ENCODE measurements around the gene CYP2A6. TPM values are rescaled to one million over a fixed set of nuclear protein-coding genes. Genes with fewer than 3 reads are reported as not detected.
"Not testable (repeated sequence)": the region's sequence is repeated elsewhere in the genome, so short reads cannot be mapped to it uniquely, and the experiment has no call there.

CYP2A6 gene
- total and polyA plus RNA-seq, 12 donors: 0.11 to 2.1 (median 0.57) TPM; not detected in 1

DNA sequence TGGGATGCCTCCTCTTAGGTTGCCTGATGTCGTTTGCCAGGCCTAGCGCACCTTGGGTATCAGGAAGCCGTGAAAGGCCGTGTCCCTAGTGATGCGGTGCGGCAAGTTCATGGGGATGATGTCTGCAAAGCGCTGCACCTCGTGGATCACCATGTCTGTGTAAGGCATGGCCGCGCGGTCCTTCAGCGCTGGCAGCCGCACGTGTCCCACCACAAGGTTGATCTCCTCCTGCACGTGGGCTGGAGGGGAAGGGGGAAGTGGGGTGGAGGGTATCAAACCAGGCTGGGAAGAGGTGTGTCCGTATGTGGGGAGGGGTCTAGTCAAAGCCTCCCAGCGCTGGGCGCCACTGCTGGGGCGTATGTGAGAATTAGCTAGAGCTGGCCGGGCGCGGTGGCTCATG lies 28.1 kb downstream of the CYP2A6 start:
- Histone ChIP-seq H3K27me3 (no peaks in the 10 kb centered on the region), H3K4me1 (replicated peaks in 1 of 2) (peaks cover 27 to 35% of the 10 kb centered on the region in 2 donors), H3K36me3 (replicated peaks in 1 of 2) (no peaks in the 10 kb centered on the region), H3K9me3 (replicated peaks in 1 of 3) (no peaks in the 10 kb centered on the region), H3K4me3 (no peak overlapping the region), H3K27ac (peak overlapping the region in 4 of 5 donors; percentile 64 to 94 (median 70))
- TF ChIP-seq POLR2A (IDR thresholded peaks at IDR 0.05) (no peak), CTCF (IDR thresholded peaks at IDR 0.05) (no peak)
- WGBS, 4 donors: 89 to 92% (median 91%) methylated on average over 17 to 22 of the region's 22 CpGs
- intact Hi-C loops (cut with DNase I): no loop called here
- DNase-seq: peak in 2 of 7 donors; percentile 28 to 52

- H3K9me3 ChIP-seq (replicated peaks in 1 of 3); H3K4me3 ChIP-seq; H3K27me3 ChIP-seq; H3K36me3 ChIP-seq (replicated peaks in 1 of 2): not testable (repeated sequence)
- peak; percentile 67 to 89 (median 84) for TF ChIP-seq CTCF (IDR thresholded peaks at IDR 0.05)
- Histone ChIP-seq H3K4me1 (replicated peaks in 1 of 2) (peaks cover 27 to 35% of the 10 kb centered on the region in 2 donors), H3K27ac (peak overlapping the region in 3 of 5 donors; percentile 11 to 54 (median 53))
- peak in 3 of 7 donors; percentile 57 to 75 (median 71) for DNase-seq
- 40 to 48% (median 44%) methylated on average over 6 of the region's 6 CpGs for WGBS, 4 donors
- intact Hi-C loops (cut with DNase I): loop anchor here in 1 of 2 donors (5.0 kb wide), 1 partner anchor 157 kb away; no protein-coding TSS in a partner anchor
Observed at GRCh38 chr19:40819479-40820234, 30.6 kb downstream of the CYP2A6 start.

DNA sequence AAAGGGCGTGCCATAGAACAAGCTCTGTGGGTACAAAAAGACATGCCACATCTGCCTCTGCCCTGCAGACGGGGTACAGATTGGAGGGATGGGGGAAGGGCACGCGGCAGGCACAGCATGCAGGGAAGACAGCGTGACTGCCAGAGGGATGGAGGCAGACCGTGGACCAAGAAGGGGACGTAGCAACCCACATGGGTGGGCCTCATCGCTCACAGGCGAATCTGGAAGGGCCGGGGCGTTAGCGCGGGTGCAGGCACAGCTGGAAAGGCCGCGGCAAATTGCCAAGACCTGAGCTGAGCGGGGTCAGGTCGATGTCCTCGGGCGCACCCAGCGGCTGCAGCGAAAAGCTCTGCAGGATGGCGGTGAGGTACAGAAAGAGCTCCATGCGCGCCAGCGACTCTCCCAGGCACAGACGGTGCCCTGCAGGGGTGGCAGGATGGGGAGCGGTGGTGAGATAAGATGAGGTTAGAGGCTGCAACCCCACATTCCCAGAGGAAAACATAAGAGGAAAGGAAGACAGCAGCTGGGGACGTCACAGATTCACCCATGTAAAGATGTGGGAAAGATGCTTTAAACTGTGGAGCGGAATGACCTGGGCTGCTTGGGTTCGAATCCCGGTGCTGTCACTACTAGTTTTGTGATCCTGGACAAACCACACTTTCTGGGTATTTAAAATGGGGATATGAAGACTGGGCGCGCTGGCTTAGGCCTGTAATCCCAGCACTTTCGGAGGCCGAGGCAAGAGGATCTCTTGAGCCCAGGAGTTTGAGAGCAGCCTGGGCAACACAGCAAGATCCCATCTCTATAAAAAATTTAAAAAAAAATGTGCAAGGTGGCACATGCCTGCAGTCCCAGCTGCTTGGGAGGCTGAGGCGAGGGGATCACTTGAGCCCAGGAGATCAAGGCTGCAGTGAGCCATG lies 31.5 kb downstream of the CYP2A6 start:
- peak; percentile 83 to 92 (median 87) for DNase-seq
- peak overlapping the region in 3 of 5 donors; percentile 11 to 67 (median 54) for H3K27ac ChIP-seq
- peaks cover 23 to 31% of the 10 kb centered on the region in 2 donors for H3K4me1 ChIP-seq (replicated peaks in 1 of 2)
- H3K9me3 ChIP-seq (replicated peaks in 1 of 3); H3K36me3 ChIP-seq (replicated peaks in 1 of 2); H3K27me3 ChIP-seq: not testable (repeated sequence)
- WGBS, 4 donors: 24 to 74% (median 50%) methylated on average over 9 to 31 of the region's 36 CpGs
- H3K4me3 ChIP-seq: peak overlapping the region in 1 of 4 donors; percentile 35
- peak; percentile 5 to 43 (median 30) for TF ChIP-seq CTCF (IDR thresholded peaks at IDR 0.05)
- intact Hi-C loops (cut with DNase I): loop anchor here in 1 of 2 donors (5.0 kb wide), 1 partner anchor 156 kb away; no protein-coding TSS in a partner anchor

- Histone ChIP-seq H3K4me3 (no peak overlapping the region), H3K4me1 (replicated peaks in 1 of 2) (peaks cover 15 to 27% of the 10 kb centered on the region in 2 donors), H3K36me3 (replicated peaks in 1 of 2) (no peaks in the 10 kb centered on the region), H3K27ac (no peak overlapping the region), H3K9me3 (replicated peaks in 1 of 3) (no peaks in the 10 kb centered on the region), H3K27me3 (no peaks in the 10 kb centered on the region)
- peak in 2 of 7 donors; percentile 14 to 48 for DNase-seq
- 62 to 77% (median 71%) methylated on average over 3 to 4 of the region's 4 CpGs for WGBS, 4 donors
- no peak for TF ChIP-seq CTCF (IDR thresholded peaks at IDR 0.05)
- no peak for TF ChIP-seq POLR2A (IDR thresholded peaks at IDR 0.05)
- intact Hi-C loops (cut with DNase I): loop anchor here in 1 of 2 donors (5.0 kb wide), 1 partner anchor 153 kb away; no protein-coding TSS in a partner anchor
Observed at GRCh38 chr19:40815223-40815622, 35.0 kb downstream of the CYP2A6 start.

Measured in adrenal gland (tissue), 12 donors.